Fibroblast of lung (primary cell): ENCODE measurements around the gene MAEA. TPM values are rescaled to one million over a fixed set of nuclear protein-coding genes. Genes with fewer than 3 reads are reported as not detected.
A peak's percentile ranks its signal among the peaks of the same experiment; 100 is the strongest.

Experiments used
- DNase-seq, 2 donors: peaks; one replicate each; pipeline versions ENCODE4 v3.0.0 to v3.0.0-alpha.2; 2010; ENCODE audit warnings: low read depth in 2 of 2
- H2AFZ ChIP-seq: 2 replicates; pipeline ENCODE4 v1.5.1; 2012; ENCODE audit warnings: low read length, control low read depth, inconsistent platforms
- H3K27ac ChIP-seq: 2 replicates; pipeline ENCODE4 v1.5.1; 2011; ENCODE audit warnings: low read length, control low read depth; ENCODE audit not compliant: insufficient read depth
- H3K27me3 ChIP-seq: 2 replicates; pipeline ENCODE4 v1.5.1; 2011; ENCODE audit warnings: mild to moderate bottlenecking, low read length; ENCODE audit not compliant: control insufficient read depth, insufficient read depth
- H3K36me3 ChIP-seq: 2 replicates; pipeline ENCODE4 v1.5.1; 2011; ENCODE audit warnings: low read length; ENCODE audit not compliant: control insufficient read depth, insufficient read depth
- H3K4me1 ChIP-seq: 2 replicates; pipeline ENCODE4 v1.5.1; 2011; ENCODE audit warnings: low read length; ENCODE audit not compliant: control insufficient read depth, insufficient read depth; ENCODE audit errors: extremely low read depth
- H3K4me2 ChIP-seq: 2 replicates; pipeline ENCODE4 v1.5.1; 2011; ENCODE audit warnings: low read length, control low read depth; ENCODE audit not compliant: insufficient read depth; ENCODE audit errors: extremely low read depth
- H3K4me3 ChIP-seq, 4 experiments: fragments of 200-600 bp in 1 of 4; sonication (generic) in 1 of 4; replicated peaks in 1 of 4; 2 replicates each; pipeline ENCODE4 v1.5.1; 2011 to 2016; ENCODE audit warnings: low read length in 4 of 4, low read depth in 3 of 4, mild to moderate bottlenecking in 3 of 4, control low read depth in 2 of 4, inconsistent platforms in 1 of 4, mixed read lengths in 1 of 4; ENCODE audit not compliant: insufficient read depth in 1 of 4; ENCODE audit errors: control extremely low read depth in 1 of 4
- H3K79me2 ChIP-seq: 2 replicates; pipeline ENCODE4 v1.5.1; 2012; ENCODE audit warnings: mild to moderate bottlenecking, low read length, inconsistent platforms; ENCODE audit not compliant: control insufficient read depth, insufficient read depth
- H3K9ac ChIP-seq: 2 replicates; pipeline ENCODE4 v1.5.1; 2011; ENCODE audit warnings: mild to moderate bottlenecking, low read length, control low read depth; ENCODE audit not compliant: insufficient read depth
- H3K9me3 ChIP-seq: 2 replicates; pipeline ENCODE4 v1.5.1; 2012; ENCODE audit warnings: low read depth, low read length; ENCODE audit not compliant: control insufficient read depth, insufficient read depth
- H4K20me1 ChIP-seq: 2 replicates; pipeline ENCODE4 v1.5.1; 2011; ENCODE audit warnings: low read length; ENCODE audit not compliant: control insufficient read depth, insufficient read depth; ENCODE audit errors: extremely low read depth
- EZH2 ChIP-seq: IDR thresholded peaks from 2 replicates; pipeline ENCODE4 v1.5.1; 2012; ENCODE audit warnings: low read length, control low read depth, mild to moderate bottlenecking; ENCODE audit errors: missing control alignments
- polyA plus RNA-seq, 2 donors: library from polyadenylated mRNA; depleted of rRNA in 1 of 2; stranded (reverse) in 1 of 2; unstranded in 1 of 2; fragments of >200 nt; gene quantifications; 2 replicates each; pipeline ENCODE4 v1.2.1, GENCODE V29; 2011 to 2012; ENCODE audit warnings: missing spikeins in 1 of 2
- total RNA-seq: library from RNA; depleted of rRNA; stranded (reverse); fragments of >200 nt; gene quantifications from 2 replicates; pipeline ENCODE4 v1.2.1, GENCODE V29; 2014
- TF ChIP-seq, protein P1 (sequence below), 2 donors: IDR thresholded peaks in 1 of 2; conservative IDR thresholded peaks in 1 of 2; 1 replicate in 1 of 2; 2 replicates in 1 of 2; pipeline ENCODE4 v1.5.1; 2011 to 2012; ENCODE audit warnings: low read length in 2 of 2, control low read depth in 1 of 2, inconsistent platforms in 1 of 2, low read depth in 1 of 2, mild to moderate bottlenecking in 1 of 2

The MAEA gene
- total and polyA plus RNA-seq, 2 donors (not counting 1 experiment from before 2014, with no cell fraction given), result 44.3 to 53.8 TPM

DNA sequence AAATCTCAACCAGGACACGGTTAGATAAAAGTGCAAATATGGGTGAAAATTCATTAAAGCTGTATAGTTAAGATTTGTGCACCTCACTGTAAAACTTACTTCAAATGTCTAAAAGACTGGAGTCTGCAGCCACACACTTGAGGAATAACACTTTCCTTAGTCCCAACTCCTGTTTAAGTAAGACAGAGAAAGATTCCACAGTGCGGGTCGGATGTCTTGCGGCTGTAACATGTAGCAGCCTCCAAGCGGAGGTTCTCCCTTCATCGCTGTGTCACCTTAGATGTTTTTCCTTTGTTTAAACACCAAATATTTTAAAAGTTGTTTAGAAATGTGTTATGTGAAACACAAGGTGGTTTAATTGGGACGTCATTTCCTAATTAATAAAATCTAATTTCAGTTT is 905 bp upstream of the MAEA start:
- no peak for TF ChIP-seq EZH2
- TF ChIP-seq, protein P1, sequence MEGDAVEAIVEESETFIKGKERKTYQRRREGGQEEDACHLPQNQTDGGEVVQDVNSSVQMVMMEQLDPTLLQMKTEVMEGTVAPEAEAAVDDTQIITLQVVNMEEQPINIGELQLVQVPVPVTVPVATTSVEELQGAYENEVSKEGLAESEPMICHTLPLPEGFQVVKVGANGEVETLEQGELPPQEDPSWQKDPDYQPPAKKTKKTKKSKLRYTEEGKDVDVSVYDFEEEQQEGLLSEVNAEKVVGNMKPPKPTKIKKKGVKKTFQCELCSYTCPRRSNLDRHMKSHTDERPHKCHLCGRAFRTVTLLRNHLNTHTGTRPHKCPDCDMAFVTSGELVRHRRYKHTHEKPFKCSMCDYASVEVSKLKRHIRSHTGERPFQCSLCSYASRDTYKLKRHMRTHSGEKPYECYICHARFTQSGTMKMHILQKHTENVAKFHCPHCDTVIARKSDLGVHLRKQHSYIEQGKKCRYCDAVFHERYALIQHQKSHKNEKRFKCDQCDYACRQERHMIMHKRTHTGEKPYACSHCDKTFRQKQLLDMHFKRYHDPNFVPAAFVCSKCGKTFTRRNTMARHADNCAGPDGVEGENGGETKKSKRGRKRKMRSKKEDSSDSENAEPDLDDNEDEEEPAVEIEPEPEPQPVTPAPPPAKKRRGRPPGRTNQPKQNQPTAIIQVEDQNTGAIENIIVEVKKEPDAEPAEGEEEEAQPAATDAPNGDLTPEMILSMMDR (conservative IDR thresholded peaks at IDR 0.05 in 1 of 2, IDR thresholded peaks at IDR 0.05 in 1 of 2; ENCODE audit: low read depth in 1 of 2, low read length in 2 of 2), result no peak
- Histone ChIP-seq H3K27ac (peak overlapping the region; percentile 74), H3K4me2 (peak overlapping the region; percentile 93), H3K27me3 (no peaks in the 10 kb centered on the region), H4K20me1 (no peaks in the 10 kb centered on the region), H3K4me1 (peaks cover 7% of the 10 kb centered on the region), H3K79me2 (peaks cover 40% of the 10 kb centered on the region), H3K36me3 (peaks cover 3% of the 10 kb centered on the region), H3K9me3 (no peaks in the 10 kb centered on the region), H3K4me3 (peak overlapping the region; percentile 75 to 93 (median 86)), H2AFZ (no peak overlapping the region), H3K9ac (no peak overlapping the region)
- DNase-seq, result no peak

DNA sequence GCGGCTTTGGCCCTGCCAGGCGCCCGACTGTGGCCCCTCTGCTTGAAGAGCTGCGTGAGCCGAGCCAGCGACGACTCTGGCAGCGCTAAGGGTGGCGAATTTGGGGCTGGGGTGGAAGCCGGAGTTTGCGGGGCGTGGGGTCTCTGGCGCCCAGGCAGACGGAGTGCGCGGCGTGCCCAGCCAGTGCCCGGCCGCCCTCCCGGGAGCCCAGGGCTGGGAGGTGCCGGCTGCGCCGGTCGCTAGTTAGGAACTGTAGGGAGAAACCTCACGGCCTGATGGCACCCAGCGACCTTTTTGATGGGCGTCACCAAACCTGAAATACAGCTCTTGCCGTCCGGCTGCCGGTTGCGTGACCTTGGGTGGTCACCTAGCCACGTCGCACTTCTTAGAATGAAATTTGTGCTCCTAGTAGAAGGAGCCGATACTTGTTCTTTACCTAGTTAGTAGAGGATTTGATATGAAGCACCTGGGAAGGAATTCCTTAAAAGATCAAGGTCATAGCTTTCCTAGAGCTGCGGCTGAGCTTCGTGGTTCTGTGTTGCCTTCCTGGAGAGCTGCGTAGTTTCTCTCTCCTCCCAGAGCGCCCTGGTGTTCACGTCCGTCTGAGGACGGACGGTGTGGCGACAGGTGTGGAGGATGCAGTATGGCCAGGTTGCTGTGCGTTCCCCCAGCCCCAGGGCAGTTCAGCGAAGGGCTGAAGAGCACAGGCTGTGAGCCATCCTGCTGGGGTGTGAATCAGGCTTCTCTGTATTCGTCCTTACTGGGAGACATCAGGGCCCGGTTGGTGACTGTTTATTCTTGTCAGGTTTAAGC is 680 bp downstream of the MAEA start:
- H3K4me3 ChIP-seq, result peak overlapping the region; percentile 84 to 93 (median 90)
- H3K9me3 ChIP-seq, result no peaks in the 10 kb centered on the region
- H3K36me3 ChIP-seq, result peaks cover 3% of the 10 kb centered on the region
- H3K4me2 ChIP-seq, result peak overlapping the region; percentile 98
- peak overlapping the region; percentile 74 for H3K27ac ChIP-seq
- H3K4me1 ChIP-seq, result peaks cover 7% of the 10 kb centered on the region
- H3K79me2 ChIP-seq, result peaks cover 53% of the 10 kb centered on the region
- H3K9ac ChIP-seq, result peak overlapping the region; percentile 88
- H2AFZ ChIP-seq, result no peak overlapping the region
- H4K20me1 ChIP-seq, result no peaks in the 10 kb centered on the region
- DNase-seq, result no peak
- H3K27me3 ChIP-seq, result no peaks in the 10 kb centered on the region
- TF ChIP-seq, protein P1 (conservative IDR thresholded peaks at IDR 0.05 in 1 of 2, IDR thresholded peaks at IDR 0.05 in 1 of 2; ENCODE audit: low read depth in 1 of 2, low read length in 2 of 2), result no peak
- TF ChIP-seq EZH2, result no peak

DNA sequence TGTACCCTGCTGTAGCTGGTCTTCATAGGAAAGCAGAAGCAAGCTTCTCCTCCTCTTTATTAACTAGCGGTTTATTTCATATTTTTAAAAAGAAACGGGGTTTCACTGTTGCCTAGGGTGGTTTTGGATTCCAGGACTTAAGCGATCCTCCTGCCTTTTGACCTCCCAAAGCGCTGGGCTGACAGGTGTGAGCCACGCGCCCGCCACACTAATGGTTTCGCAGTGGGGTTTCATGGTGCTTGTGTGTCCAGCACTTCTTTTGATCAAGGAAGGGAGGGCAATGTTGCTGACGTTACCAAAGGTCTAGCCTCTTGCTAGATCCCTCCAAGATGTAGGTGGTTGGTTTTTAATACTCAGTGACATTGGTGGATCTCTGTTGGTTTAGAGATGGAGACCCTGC is 1.4 kb downstream of the MAEA start:
- no peak for TF ChIP-seq EZH2
- TF ChIP-seq, protein P1 (conservative IDR thresholded peaks at IDR 0.05 in 1 of 2, IDR thresholded peaks at IDR 0.05 in 1 of 2; ENCODE audit: low read depth in 1 of 2, low read length in 2 of 2), result no peak
- Histone ChIP-seq H3K4me2 (peak overlapping the region; percentile 98), H3K79me2 (peaks cover 56% of the 10 kb centered on the region), H3K27me3 (no peaks in the 10 kb centered on the region), H3K9me3 (no peaks in the 10 kb centered on the region), H3K9ac (peak overlapping the region; percentile 88), H2AFZ (no peak overlapping the region), H3K27ac (peak overlapping the region; percentile 74), H4K20me1 (no peaks in the 10 kb centered on the region), H3K36me3 (peaks cover 3% of the 10 kb centered on the region), H3K4me1 (peaks cover 7% of the 10 kb centered on the region), H3K4me3 (peak overlapping the region; percentile 84 to 93 (median 90))
- DNase-seq, result no peak
